Measurements from ENCODE around the gene NPLOC4.

Gene NPLOC4

DNA sequence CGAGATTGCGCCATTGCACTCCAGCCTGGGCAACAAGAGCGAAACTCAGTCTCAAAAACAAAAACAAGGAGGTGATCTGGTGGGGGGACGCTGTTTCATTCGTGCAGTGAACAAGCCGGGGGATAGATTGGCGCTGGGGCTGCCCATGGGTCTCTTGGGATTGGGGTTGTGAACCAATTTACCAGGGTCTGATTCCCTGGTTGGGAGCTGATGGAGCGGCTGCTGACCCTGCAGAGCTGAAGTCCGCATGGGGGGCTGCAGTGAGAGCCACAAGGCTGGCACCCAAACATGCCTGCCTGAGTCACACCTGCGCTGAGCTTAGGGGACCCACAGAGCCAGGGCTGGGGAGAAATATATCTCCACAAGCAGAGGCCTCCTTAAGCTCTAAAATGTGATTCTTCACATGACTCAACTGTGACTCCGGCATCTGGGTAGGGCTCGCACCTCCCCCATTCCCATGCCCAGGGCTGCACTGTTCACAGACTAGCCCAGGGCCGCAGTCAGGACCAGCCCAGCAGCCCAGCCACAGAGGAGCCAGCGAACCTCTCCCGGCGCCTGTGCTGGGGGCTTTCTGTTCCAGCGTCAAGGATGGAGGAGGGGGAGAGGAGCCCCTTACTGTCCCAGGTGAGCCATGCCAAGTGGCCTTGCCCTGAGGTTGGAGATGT, 5.0 kb upstream of the NPLOC4 start (continued):
- TF ChIP-seq ZNF529 (tag by site-specific recombination; IDR thresholded peaks at IDR 0.05; ENCODE audit: insufficient replicate concordance), result no peak
- TF ChIP-seq, protein P1, sequence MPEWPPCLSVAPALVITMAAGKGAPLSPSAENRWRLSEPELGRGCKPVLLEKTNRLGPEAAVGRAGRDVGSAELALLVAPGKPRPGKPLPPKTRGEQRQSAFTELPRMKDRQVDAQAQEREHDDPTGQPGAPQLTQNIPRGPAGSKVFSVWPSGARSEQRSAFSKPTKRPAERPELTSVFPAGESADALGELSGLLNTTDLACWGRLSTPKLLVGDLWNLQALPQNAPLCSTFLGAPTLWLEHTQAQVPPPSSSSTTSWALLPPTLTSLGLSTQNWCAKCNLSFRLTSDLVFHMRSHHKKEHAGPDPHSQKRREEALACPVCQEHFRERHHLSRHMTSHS (tag by site-specific recombination; IDR thresholded peaks at IDR 0.05), result no peak
- TF ChIP-seq YY1 (tag by site-specific recombination; IDR thresholded peaks at IDR 0.05), result no peak
- TF ChIP-seq, protein P2, sequence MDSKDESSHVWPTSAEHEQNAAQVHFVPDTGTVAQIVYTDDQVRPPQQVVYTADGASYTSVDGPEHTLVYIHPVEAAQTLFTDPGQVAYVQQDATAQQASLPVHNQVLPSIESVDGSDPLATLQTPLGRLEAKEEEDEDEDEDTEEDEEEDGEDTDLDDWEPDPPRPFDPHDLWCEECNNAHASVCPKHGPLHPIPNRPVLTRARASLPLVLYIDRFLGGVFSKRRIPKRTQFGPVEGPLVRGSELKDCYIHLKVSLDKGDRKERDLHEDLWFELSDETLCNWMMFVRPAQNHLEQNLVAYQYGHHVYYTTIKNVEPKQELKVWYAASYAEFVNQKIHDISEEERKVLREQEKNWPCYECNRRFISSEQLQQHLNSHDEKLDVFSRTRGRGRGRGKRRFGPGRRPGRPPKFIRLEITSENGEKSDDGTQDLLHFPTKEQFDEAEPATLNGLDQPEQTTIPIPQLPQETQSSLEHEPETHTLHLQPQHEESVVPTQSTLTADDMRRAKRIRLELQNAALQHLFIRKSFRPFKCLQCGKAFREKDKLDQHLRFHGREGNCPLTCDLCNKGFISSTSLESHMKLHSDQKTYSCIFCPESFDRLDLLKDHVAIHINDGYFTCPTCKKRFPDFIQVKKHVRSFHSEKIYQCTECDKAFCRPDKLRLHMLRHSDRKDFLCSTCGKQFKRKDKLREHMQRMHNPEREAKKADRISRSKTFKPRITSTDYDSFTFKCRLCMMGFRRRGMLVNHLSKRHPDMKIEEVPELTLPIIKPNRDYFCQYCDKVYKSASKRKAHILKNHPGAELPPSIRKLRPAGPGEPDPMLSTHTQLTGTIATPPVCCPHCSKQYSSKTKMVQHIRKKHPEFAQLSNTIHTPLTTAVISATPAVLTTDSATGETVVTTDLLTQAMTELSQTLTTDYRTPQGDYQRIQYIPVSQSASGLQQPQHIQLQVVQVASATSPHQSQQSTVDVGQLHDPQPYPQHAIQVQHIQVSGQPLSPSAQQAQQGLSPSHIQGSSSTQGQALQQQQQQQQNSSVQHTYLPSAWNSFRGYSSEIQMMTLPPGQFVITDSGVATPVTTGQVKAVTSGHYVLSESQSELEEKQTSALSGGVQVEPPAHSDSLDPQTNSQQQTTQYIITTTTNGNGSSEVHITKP (tag by site-specific recombination; IDR thresholded peaks at IDR 0.05), result no peak
- TF ChIP-seq, protein P3, sequence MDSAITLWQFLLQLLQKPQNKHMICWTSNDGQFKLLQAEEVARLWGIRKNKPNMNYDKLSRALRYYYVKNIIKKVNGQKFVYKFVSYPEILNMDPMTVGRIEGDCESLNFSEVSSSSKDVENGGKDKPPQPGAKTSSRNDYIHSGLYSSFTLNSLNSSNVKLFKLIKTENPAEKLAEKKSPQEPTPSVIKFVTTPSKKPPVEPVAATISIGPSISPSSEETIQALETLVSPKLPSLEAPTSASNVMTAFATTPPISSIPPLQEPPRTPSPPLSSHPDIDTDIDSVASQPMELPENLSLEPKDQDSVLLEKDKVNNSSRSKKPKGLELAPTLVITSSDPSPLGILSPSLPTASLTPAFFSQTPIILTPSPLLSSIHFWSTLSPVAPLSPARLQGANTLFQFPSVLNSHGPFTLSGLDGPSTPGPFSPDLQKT (IDR thresholded peaks at IDR 0.05; ENCODE audit: borderline replicate concordance, low read depth, low read length), result no peak

DNA sequence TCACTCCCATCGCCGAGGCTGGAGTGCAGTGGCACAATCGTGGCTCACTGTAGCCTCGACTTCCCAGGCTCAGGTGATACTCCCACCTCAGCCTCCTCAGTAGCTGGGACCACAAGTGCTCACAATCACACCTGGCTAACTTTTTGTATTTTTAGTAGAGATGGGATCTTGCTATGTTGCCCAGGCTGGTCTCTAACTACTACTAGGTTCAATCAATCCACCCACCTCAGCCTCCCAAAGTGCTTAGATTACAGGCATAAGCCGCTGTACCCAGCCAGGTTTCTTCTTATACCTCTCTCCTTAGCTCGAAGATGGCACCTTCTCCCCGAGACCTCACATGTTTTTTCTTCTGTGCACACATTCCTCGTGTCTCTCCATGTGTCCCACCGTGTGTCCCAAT, 3.1 kb upstream of the NPLOC4 start:
- no peaks in the 10 kb centered on the region; a peak in 1 of 3 replicates for H3K36me3 ChIP-seq (ENCODE audit: control insufficient read depth in 2 of 2, insufficient read depth in 1 of 2, low read length in 2 of 2)
- H3K4me3 ChIP-seq (ENCODE audit: low read depth, low read length), result no peak overlapping the region
- TF ChIP-seq ZFP41 (tag by site-specific recombination; IDR thresholded peaks at IDR 0.05; ENCODE audit: borderline replicate concordance), result no peak
- no peak for TF ChIP-seq ZNF19 (tag by site-specific recombination; IDR thresholded peaks at IDR 0.05; ENCODE audit: low read depth)
- TF ChIP-seq KLF10 (tag by site-specific recombination; IDR thresholded peaks at IDR 0.05), result no peak
- TF ChIP-seq SCRT1 (tag by site-specific recombination; IDR thresholded peaks at IDR 0.05; ENCODE audit: borderline replicate concordance), result no peak
- TF ChIP-seq ZNF121 (tag by site-specific recombination; IDR thresholded peaks at IDR 0.05), result peak; percentile 78
- no peak for TF ChIP-seq MEIS1 (CRISPR knock-in tag; IDR thresholded peaks at IDR 0.05; ENCODE audit: borderline replicate concordance)
- no peak overlapping the region for H3K27ac ChIP-seq (ENCODE audit: extremely low read depth, low read depth, low read length)
- POLR2A ChIA-PET, result interaction anchor here (0.6 kb wide), 2 partner anchors 23 to 417 kb away, joined by 3 read pairs; partner anchors contain the start of gene CEP131
- H3K9me3 ChIP-seq (ENCODE audit: control insufficient read depth, insufficient read depth, low read depth, low read length), result no peaks in the 10 kb centered on the region
- peaks cover 9% of the 10 kb centered on the region; the same call in 1 of the 2 replicates for H3K4me1 ChIP-seq (ENCODE audit: control insufficient read depth, insufficient read depth, low read length)
- CTCF ChIA-PET, result no interaction called here

DNA sequence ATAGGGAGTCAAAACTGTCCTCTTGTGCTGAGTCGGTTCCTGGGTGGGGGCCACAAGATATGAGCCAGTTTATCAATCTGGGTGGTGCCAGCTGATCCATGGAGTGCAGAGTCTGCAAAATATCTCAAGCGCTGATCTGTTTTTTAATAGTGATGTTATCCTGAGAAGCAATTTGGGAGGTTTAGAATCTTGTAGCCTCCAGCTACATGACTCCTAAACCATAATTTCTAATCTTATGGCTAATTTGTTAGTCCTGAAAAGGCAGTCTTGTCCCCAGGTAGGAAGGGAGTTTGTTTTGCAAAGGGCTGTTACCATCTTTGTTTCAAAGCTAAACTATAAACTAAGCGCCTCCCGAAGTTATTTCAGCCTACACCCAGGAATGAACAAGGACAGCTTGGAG, 1.8 kb upstream of the NPLOC4 start:
- H3K27ac ChIP-seq (ENCODE audit: extremely low read depth, low read depth, low read length), result no peak overlapping the region
- ChIA-PET POLR2A (no interaction called here), CTCF (no interaction called here)
- peaks cover 0 to 6% of the 10 kb centered on the region in 2 experiments; a peak in 1 of 3 replicates for H3K36me3 ChIP-seq (ENCODE audit: control insufficient read depth in 2 of 2, insufficient read depth in 1 of 2, low read length in 2 of 2)
- H3K4me3 ChIP-seq (ENCODE audit: low read depth, low read length), result no peak overlapping the region
- no peaks in the 10 kb centered on the region for H3K9me3 ChIP-seq (ENCODE audit: control insufficient read depth, insufficient read depth, low read depth, low read length)
- peak; percentile 89 for TF ChIP-seq WT1 (tag by site-specific recombination; IDR thresholded peaks at IDR 0.05)
- TF ChIP-seq ZBTB21 (tag by site-specific recombination; IDR thresholded peaks at IDR 0.05), result no peak
- H3K4me1 ChIP-seq (ENCODE audit: control insufficient read depth, insufficient read depth, low read length), result peaks cover 9% of the 10 kb centered on the region; the same call in 1 of the 2 replicates

All from HEK293 (cell line).